NCI-H526 (cell line): ENCODE measurements around the gene CCL28.
"Not testable (repeated sequence)": the region's sequence is repeated elsewhere in the genome, so short reads cannot be mapped to it uniquely, and the experiment has no call there.

Source experiments
- DNase-seq, 2 experiments: peaks; one replicate each; lab custom pipeline; 2025; lab: John Stamatoyannopoulos, UW

CCL28 gene

DNA sequence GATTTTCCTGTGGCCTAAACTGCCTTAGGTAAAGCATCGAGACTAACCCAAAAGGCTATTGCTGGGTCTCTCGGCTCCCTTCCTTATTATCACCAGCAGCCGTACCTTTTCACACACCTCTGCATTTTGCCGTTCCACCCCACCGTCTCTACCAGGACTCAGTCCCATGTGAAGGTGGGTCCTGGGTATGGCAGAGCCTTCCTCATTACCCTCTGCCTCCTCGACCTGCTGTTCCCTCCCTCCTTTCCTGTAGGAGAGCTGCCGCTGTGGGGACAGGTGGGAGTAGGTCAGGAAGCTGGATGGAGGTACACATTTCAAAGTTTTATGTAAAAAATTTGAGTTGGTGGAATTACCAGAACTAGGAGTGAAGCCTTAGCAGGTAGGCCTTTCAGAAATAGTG is 1.8 kb downstream of the CCL28 start:
- no peak for DNase-seq

DNA sequence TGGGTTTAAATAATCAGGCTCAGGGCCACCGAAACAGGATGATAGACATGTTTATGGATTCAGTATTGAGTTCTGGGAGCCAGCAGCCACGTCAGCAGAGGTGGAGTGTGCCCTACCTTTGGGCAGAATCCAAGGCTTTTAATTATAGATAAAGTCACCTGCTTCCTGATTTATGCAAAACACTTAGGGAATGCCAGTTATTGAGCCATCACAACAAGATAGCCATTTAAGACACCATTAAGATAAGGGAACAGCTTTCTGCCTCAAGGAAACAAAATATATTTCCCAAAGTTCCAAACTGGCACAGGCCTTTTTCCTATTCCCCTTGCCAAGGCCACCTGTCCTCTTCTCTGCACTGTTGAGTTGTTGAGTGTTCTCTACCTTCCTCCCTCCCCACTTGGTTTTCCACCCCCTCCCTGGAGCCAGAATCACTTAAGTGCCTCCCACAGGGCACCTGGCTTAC is 2.4 kb downstream of the CCL28 start:
- peak in 1 of 2 experiments; percentile 38 for DNase-seq

DNA sequence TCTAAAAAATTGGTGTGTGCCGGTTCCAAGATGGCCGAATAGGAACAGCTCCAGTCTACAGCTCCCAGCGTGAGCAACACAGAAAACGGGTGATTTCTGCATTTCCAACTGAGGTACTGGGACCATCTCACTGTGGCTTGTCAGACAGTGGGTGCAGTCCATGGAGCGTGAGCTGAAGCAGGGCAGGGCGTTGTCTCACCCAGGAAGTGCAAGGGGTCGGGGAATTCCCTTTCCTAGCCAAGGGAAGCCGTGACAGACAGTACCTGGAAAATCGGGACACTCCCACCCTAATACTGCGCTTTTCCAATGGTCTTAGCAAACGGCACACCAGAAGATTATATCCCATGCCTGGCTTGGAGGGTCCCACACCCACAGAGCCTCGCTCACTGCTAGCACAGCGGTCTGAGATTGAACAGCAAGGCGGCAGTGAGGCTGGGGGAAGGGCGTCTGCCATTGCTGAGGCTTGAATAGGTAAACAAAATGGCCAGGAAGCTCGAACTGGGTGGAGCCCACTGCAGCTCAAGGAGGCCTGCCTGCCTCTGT is 9.6 kb downstream of the CCL28 start:
- DNase-seq, result peak in 1 of 2 experiments; percentile 14

DNA sequence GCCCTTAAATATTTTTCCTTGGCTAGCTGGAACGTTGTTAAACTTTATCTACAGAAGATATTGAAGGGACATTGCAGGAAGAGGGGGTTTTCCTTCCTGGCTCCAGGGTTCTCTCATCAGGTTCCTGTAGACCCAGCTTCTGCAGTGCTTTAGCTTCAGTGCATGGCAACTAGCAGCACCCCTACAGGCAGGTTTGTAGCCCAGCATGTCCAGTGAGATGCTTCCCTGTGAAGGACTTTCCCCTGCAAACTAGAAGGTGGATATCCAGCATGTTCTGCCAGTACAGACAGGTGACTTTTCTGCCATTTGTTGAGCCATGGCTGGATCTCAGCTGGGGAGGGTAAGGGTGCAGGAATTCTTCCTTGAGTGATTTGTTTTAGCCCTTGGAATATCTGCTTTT is 10.4 kb downstream of the CCL28 start:
- DNase-seq, result peak in 1 of 2 experiments; percentile 54

DNA sequence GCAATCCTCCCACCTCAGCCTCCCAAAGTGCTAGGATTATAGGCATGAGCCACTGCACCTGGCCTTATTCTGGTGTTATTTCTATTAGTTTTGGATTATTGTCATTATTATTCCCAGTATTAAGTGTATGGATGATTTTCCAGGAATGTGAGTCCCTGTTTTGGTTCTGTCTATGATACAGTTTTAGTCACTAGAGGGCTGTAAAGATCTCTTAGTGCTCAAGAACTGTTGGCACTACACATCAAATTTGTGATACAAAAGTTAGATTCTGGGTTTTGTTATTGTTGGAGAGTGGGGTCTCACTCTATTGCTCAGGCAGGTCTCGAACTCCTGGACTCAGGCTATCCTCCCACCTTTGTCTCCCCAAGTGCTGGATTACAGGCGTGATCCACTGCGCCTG is 12.1 kb downstream of the CCL28 start:
- no peak for DNase-seq

DNA sequence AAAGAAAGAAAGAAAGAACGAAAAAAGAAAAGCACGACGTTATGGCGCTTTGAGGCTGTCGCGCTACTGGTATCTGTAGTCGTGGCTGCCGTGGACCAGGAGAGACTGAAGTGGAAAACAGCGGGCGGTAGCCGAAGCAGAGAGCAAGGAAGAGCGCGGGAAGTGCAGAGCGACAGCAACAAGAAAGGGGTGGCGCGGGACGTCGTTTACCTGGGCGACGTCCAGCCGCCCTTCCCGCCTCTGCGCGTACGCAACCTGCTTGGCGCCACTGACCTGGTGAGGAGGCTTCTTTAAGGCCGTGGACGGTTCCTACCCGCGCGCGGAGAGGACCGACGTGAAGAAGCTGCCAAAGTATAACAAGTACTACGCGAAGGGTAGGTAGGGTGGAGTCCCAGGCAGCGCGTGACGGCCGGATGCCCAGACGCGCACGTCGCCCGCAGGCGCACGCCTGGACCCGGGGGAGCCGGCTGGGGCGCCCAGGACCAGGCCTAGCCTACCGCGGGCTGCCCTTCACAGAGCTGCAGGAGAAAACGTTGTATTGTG is 15.4 kb downstream of the CCL28 start:
- DNase-seq, result peak in 1 of 2 experiments; percentile 87

DNA sequence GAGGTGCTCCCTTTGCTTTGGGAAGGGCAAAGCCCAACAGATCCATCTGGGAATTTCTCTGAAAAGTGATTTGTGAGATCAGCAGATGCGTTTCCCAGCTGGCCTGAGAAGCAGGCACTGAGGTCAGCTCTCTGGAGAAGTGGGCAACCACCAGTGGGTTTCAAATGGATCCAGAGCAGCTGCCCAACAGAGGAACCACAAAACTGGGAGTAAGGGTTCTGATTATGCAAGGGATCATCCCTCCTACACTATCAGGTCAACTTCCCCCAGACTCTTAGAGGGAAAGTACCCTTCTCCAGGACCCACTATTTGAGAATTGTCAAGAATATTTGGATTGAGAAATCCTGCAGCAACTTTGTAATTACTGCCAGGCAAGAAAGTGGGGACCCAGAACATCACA is 21.7 kb downstream of the CCL28 start:
- DNase-seq, result no peak

DNA sequence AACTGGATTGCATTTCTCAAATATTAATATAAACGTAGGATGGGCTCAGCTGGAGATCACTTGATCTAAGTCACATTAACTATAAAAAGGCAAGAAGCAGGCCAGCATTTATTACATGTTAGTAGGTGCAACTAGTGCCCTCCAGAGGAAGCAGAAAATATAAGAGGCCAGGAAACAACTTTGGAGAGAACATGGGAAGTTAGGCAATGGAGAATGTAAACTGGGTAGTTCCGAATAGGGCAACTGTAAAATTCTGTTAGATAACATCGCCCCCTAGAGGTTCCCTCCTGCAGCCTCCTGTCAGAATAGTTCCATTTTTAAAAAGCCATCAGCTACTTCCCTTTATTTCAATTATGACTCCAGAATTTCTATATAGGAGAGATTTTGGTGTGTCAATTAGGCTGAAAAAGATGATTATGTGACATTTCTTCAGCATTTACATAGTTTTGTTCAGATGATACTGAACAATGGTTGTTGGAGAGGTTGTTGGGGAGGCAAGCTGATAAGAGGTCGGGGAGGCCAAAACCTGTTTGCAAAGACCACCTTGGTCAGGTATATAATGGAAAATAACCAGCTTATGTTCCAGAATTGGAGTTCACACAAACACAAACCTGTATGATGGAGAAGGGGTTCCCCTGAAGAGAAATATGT is 22.4 kb downstream of the CCL28 start:
- DNase-seq, result peak; percentile 92 to 95

DNA sequence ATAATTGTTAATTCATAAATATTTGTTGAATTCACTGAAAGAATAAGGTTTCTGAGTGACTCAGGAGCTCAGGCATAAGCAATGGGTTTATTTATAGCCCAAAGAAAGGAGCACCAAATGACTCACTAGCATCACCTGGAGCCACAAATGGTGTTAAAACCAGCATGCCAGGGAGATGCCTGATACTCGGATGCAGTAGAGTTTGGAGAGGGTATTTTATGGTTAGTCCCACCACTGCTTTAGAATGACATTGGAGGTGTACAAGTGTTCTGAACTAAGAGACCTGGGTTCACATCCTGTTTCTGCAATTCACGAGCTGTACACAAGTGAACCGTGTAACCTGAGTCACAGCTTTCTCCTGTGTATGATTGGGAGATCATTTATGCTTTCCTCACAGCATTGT is 25.2 kb downstream of the CCL28 start:
- no peak for DNase-seq

DNA sequence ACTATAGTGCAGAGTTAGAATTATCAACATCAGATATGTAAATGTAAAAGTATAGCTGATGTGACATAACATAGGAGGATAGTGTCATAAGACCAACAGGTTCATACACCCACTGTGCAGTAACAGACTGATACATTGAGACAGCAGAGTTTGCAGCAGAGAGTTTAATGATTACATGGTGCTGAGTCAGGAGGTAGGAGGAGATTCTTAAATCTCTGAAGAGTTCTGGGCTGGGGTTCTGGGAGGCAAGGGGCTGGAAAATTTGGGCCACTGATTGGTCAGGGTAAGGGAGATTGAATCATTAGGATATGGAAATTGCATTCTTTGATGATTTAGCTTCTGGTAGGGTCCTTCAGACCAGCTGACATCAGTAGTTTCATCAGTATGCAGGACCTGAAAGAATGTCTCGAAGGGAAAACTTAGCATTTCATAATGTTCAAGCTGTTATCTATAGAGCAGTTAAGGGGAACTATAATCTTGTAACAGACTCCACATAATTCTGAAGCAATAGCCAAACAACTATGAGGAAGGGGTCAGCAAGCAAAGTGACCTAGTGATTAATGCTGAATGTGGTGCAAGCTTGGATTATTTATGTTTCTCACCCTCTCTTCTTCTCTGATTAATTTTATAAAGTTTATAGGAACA is 35.6 kb downstream of the CCL28 start:
- DNase-seq, result no peak

DNA sequence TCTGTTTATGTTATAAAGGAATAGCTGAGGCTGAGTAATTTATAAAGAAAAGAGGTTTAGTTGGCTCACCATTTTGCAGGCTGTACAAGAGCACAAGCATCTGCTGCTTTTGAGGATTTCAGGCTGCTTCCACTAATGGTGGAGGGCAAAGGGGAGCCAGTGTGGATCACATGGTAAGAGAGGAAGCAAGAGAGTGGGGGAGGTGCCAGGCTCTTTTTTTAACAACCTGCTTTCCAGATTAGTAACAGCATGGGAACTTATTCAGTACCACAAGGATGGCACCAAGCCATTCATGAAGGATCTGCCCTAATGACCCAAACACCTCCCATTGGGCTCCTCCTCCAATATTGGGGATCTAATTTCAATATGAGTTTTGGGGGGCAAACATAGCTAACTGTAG is 40.4 kb downstream of the CCL28 start:
- DNase-seq, result no peak

DNA sequence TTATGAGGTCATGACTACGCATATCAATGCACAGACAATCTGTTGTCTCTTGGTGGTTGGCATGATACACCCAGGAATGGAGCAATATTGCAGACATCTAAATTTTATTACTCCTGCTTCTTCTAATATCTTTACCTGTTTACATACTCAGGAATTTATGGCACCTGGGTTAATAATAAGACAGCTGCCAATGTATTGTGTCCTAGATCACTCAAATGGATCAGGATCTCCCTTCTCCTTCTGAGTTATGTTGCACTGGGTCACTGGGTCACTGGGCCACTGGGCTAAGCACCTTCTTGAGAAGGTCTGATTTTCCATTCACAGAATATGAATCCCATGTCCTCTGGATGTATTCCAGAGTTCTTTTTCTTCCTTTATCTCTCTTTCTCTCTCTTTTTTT is 41.8 kb downstream of the CCL28 start:
- DNase-seq, result no peak

DNA sequence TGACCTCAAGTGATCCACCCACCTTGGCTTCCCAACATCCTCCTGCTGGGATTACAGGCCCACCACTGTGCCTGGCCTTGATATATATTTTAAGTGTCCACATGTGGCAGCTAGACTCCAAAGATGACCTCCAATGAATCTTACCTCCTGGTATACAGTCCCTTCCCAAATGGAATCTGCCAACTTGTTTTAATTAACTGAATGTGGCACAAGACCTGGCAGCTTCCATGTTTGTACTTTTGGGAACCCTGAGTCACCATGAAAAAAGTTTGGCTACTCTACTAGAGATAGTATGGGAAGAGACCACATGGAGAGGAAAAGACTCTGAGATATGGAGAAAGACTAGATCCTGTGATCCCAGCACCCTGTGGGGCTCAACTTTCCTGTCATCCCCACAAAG is 42.5 kb downstream of the CCL28 start:
- DNase-seq, result no peak

DNA sequence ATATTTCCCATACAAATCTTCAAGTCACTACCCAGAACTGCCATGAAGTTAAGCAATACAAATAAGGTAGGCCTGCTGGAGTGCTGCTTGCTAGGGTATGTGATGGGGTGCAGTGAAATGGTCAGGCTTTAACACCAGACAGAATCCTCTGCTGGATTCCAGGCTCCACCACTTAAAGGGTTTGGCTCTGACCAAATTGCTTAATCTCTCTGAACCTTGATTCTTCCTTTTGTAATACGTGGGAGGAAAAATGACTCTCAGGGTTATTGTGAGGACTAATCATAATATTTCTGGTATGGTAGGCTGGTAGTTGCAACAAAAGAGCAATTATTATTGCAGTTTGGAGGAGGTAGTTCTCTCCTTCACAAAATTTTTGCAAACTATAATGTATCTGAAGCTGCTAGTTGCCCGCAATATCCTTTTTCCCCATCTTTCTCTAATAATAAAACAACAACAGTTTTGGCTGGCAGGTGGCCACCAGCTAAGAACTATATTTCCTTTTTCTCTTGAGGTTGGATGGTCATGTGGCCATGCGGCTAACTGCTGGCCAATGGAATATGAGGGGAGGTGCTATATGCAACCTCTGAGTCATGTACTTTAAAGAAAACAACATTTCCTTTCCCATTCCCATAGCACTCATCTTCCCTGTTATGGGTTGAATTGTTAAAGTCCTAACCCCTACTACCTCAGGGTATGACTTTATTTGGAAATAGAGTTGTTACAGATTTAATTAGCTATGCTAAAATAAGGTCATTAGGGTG is 44.1 kb downstream of the CCL28 start:
- no peak for DNase-seq

DNA sequence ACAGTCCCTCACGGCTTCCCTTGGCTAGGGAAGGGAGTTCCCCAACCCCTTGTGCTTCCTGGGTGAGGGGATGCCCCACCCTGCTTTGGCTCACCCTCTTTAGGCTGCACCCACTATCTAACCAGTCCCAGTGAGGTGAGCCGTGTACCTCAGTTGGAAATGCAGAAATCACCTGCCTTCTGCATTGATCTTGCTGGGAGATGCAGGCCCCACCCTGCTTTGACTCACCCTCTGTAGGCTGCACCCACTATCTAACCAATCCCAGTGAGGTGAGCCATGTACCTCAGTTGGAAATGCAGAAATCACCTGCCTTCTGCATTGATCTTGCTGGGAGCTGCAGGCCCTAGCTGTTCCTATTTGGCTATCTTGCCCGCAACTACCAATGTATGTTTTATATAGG is 44.7 kb downstream of the CCL28 start:
- no peak for DNase-seq

DNA sequence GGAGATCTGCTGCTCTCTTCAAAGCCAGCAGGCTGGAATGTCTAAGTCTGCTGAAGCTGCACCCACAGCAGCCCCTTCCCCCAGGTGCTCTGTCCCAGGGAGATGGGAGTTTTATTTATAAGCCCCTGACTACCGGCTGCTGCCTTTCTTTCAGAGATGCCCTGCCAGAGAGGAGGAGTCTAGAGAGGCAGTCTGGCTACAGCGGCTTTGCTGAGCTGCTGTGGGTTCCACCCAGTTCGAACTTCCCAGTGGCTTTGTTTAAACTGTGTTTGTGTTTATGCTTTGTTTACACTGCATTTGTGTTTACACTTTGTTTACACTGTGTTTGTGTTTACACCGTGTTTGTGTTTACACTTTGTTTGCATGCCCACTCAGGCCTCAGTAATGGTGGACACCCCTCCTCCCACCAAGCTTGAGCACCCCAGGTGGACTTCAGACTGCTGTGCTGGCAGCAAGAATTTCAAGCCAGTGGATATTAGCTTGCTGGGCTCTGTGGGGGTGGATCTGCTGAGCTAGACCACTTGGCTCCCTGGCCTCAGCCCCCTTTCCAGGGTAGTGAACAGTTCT is 45.4 kb downstream of the CCL28 start:
- not testable (repeated sequence) for DNase-seq

DNA sequence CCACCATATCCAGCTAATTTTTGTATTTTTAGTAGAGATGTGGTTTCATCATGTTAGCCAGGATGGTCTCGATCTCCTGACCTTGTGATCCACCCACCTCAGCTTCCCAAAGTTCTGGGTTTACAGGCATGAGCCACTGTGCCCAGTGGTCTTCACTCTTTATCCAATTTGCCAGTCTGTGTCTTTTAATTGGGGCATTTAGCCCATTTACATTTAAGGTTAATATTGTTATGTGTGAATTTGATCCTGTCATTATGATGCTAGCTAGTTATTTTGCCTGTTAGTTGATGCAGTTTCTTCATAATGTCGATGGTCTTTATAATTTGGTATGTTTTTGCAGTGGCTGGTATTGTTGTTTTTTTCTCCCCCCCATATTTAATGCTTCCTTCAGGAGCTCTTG is 47.0 kb downstream of the CCL28 start:
- DNase-seq, result not testable (repeated sequence)

DNA sequence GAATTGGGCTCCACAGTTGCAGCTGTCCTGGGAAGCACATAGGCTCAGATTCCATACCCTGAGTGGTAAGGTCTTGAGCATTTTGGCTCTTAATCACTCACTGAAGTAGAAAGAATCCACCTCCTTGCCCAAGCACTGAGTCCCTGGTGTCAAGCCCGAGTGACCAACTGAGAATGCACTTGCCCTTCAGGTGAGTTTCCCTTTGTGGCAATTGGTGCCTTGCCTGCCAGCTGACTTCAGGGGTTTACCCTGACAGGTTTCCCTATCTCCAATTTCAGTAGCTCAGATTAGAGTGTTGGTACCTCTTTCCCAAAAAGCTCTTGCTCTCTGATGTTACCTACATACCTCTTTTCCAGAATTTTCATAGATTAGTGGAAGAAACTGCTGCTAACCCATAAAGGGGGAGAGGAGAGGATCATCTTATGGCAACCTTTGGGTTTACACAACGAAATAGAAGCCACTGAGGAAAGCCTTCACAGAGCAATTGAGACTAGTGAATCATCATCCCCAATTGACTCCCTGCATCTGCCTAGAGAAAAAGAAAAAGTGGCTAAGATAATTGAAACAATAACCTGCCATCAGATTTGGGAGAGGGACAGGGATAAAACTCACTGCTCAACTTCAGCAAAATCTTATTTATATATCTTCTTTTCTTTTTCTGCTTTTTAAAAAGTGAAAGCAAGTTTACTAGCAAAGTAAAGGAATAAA is 48.6 kb downstream of the CCL28 start:
- no peak for DNase-seq

DNA sequence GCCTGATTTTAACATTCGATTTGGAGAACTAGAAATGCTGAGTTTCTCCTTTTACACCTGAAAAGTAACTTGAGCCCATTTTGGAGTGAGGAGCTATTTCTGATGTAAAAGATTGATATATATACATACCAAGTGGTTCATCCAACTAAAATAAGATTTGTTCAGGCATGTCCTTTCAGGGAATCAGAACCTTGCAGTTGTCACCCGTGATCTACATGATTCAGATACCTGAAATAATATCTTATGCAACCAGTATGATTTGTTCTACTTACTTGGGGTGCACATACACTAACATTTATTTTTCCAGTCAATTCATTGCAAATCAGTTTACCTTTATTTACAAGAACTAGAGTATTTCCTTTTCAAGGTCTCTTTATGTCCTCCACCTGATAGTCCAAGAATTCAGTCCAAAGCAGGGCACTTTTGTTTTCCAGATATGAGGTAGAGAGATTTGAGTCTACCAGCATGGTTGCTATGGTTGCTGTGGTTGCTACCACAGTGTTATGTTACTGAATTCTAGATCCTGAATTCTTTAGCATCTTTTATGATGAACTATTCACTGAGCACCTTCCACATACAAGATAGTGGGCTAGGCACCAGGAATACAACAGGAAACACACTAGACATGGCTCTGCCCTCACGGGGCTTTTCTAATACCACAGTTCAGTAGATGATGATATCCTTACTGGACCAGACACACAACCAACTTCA is 49.3 kb downstream of the CCL28 start:
- DNase-seq, result no peak

DNA sequence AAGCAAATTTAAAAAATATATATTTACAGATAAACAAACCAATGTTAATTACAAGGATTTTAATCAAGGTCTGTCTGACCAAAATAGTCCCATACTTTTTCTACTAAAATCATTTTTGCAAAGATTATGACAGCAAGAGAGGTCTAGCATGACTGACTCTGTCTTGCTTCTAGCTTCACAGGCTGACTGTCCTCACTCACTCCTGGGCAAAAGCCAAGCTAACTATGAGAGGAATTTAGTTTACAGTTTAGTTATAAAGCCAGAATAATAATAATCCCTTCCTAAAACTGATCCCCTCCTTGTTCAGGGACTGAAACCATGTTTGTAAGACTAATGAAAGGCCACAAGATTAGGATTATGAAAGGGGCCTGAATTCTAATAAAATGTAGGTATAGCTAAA is 53.5 kb downstream of the CCL28 start:
- no peak for DNase-seq

DNA sequence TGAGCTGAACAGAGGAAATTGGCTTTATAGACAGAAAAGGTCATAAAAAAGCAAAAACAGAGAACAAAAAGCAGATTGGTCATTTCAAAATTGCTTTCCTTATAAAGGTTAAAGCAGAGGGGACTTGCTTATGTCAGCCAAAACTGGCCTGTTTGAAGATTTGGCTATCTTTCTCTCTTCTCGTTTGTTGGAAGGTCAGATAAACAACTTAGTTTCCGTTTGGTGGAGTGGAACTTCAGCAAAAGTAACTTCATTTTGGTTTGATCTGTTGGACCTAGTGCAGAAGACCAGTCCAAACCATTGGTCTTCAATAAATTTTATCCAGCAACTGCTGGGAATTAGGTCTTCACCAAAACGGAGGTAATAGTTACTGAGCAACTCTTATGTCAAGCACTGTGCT is 53.9 kb downstream of the CCL28 start:
- no peak for DNase-seq
